Measurements from ENCODE around the gene EXOC4. TPM values are rescaled to one million over a fixed set of nuclear protein-coding genes. Genes with fewer than 3 reads are reported as not detected.

EXOC4 gene
- total and polyA plus RNA-seq, 2 of the 13 experiments (the other 11 are each of a cell fraction or from before 2014, with no cell fraction given) = 22.5 to 39.0 TPM

- TF ChIP-seq MTERF4 (CRISPR knock-in tag; IDR thresholded peaks at IDR 0.05) (no peak), ZNF230 (CRISPR knock-in tag; IDR thresholded peaks at IDR 0.05) (no peak), CAMTA2 (CRISPR knock-in tag; IDR thresholded peaks at IDR 0.05; ENCODE audit: borderline replicate concordance) (no peak)
Observed at GRCh38 chr7:134098072-134098471, 845.2 kb downstream of the EXOC4 start (continued).

- Histone ChIP-seq H3K9ac (ENCODE audit: insufficient read depth, low read depth, low read length) (no peak overlapping the region), H3K4me1 (ENCODE audit: insufficient read depth, low read length) (no peaks in the 10 kb centered on the region), H3K9me3 (ENCODE audit: low read length) (no peaks in the 10 kb centered on the region), H4K20me1 (ENCODE audit: insufficient read depth, low read length) (no peaks in the 10 kb centered on the region), H2AFZ (ENCODE audit: low read length) (no peak overlapping the region), H3K4me2 (ENCODE audit: low read depth, low read length) (no peak overlapping the region), H3K79me2 (ENCODE audit: insufficient read depth, low read length) (no peaks in the 10 kb centered on the region), H3K36me3 (replicated peaks in 1 of 2; ENCODE audit: control insufficient read depth in 1 of 2, insufficient read depth in 2 of 2, low read length in 2 of 2) (no peaks in the 10 kb centered on the region), H3K4me3 (replicated peaks in 1 of 3; ENCODE audit: insufficient read depth in 1 of 3, low read depth in 2 of 3, low read length in 3 of 3) (no peak overlapping the region), H3K27ac (ENCODE audit: extremely low read length, insufficient read depth, low read length) (no peak overlapping the region), H3K27me3 (ENCODE audit: control insufficient read depth in 1 of 2, insufficient read depth in 2 of 2, low read length in 2 of 2) (no peaks in the 10 kb centered on the region)
- FAIRE-seq (no peak), DNase-seq (ENCODE audit: low spot score) (no peak), ATAC-seq (no peak)
- POLR2A ChIA-PET = no interaction called here
- in situ Hi-C loops (cut with HindIII; ENCODE audit: extremely low pct_ligation_motif_present, low pct_unique_long_range_greater_than_20kb) = no loop called here
- intact Hi-C loops (cut with micrococcal nuclease; ENCODE audit: unreplicated experiment) = no loop called here
- CTCF ChIA-PET (ENCODE audit: low intra/inter-chr PET ratio, low total read pairs) = no interaction called here
- 33% methylated on average over 3 of the region's 3 CpGs for WGBS (ENCODE audit: low lambda C conversion rate)
- no TSS peak for BruUV-seq (replicated peaks)
- TF ChIP-seq ZNF768 (CRISPR knock-in tag; IDR thresholded peaks at IDR 0.05) (no peak), BRD4 (CRISPR knock-in tag; IDR thresholded peaks at IDR 0.05) (no peak), ZNF281 (CRISPR knock-in tag; IDR thresholded peaks at IDR 0.05; ENCODE audit: borderline replicate concordance) (no peak), POGK (CRISPR knock-in tag; conservative IDR thresholded peaks at IDR 0.05) (no peak), NONO (IDR thresholded peaks at IDR 0.05) (no peak), NONO (CRISPR knock-in tag; conservative IDR thresholded peaks at IDR 0.05) (no peak), ZFAT (CRISPR knock-in tag; conservative IDR thresholded peaks at IDR 0.05) (no peak), CBX2 (IDR thresholded peaks at IDR 0.05; ENCODE audit: low read depth, low read length) (no peak), CBX2 (CRISPR knock-in tag; IDR thresholded peaks at IDR 0.05; ENCODE audit: low read depth) (no peak), POLR2AphosphoS2 (IDR thresholded peaks at IDR 0.05; ENCODE audit: low read depth, low read length) (no peak), DR1 (CRISPR knock-in tag; IDR thresholded peaks at IDR 0.05) (no peak), ZBTB8A (CRISPR knock-in tag; IDR thresholded peaks at IDR 0.05; ENCODE audit: borderline replicate concordance, low read depth) (no peak), HDAC6 (IDR thresholded peaks at IDR 0.05; ENCODE audit: low read depth, low read length) (no peak), EZH2 (conservative IDR thresholded peaks at IDR 0.05; ENCODE audit: low read depth, low read length) (no peak), PLSCR1 (CRISPR knock-in tag; IDR thresholded peaks at IDR 0.05; ENCODE audit: borderline replicate concordance) (no peak), ZNF510 (CRISPR knock-in tag; IDR thresholded peaks at IDR 0.05; ENCODE audit: low read depth) (no peak)
Observed at GRCh38 chr7:134101716-134102115, 848.8 kb downstream of the EXOC4 start.

Data from HepG2 (cell line).